Fibroblast of the aortic adventitia (primary cell): ENCODE data around the gene PLEKHG4B. TPM values are rescaled to one million over a fixed set of nuclear protein-coding genes. Genes with fewer than 3 reads are reported as not detected.

Experiments used
- DNase-seq: peaks from one replicate; pipeline ENCODE4 v3.0.0-alpha.2; 2010; ENCODE audit warnings: low read depth
- H3K4me3 ChIP-seq: 2 replicates; pipeline ENCODE4 v1.5.1; 2011; ENCODE audit warnings: low read depth, mild to moderate bottlenecking, control low read depth, low read length, moderate library complexity
- CTCF ChIP-seq: IDR thresholded peaks from 2 replicates; pipeline ENCODE4 v1.5.1; 2011; ENCODE audit warnings: mild to moderate bottlenecking, low read length, control low read depth, inconsistent platforms; ENCODE audit not compliant: insufficient read depth
- total RNA-seq: library from RNA; depleted of rRNA; stranded (reverse); fragments of >200 nt; gene quantifications from 2 replicates; pipeline ENCODE4 v1.2.3, GENCODE V29; 2012; ENCODE audit warnings: low replicate concordance

PLEKHG4B gene
- total RNA-seq, 1 donor = not detected

- DNase-seq = no peak
- no peak overlapping the region for H3K4me3 ChIP-seq
These were observed 13.8 kb upstream of the PLEKHG4B start for GRCh38 chr5:77957-78804.

DNA sequence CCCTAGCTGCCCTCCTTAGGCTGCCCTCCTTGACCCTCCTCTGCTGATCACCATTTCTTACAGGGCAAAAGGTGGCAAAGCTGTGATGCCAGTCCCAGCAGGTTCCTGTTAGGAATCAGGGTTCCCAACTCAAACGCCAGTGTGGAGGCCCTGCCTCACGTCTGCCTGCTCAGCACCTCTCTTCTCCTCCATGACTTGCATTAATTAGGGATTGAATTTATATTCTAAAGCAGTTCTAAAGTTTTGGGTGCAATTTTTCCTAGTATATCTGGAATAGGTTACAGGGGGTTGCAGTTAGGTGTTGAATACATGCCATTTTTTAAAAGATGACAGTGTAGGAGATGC is 13.2 kb upstream of the PLEKHG4B start:
- H3K4me3 ChIP-seq = no peak overlapping the region
- no peak for DNase-seq
- no peak for TF ChIP-seq CTCF

More at GRCh38 chr5:77957-78804, 13.8 kb upstream of the PLEKHG4B start:
- peak; percentile 29 for TF ChIP-seq CTCF

- H3K4me3 ChIP-seq = no peak overlapping the region
- no peak for TF ChIP-seq CTCF
- no peak for DNase-seq
These were observed 12.7 kb upstream of the PLEKHG4B start for GRCh38 chr5:79263-79662.

GRCh38 chr5:79821-80220 is 12.1 kb upstream of the PLEKHG4B start:
- DNase-seq = no peak
- no peak overlapping the region for H3K4me3 ChIP-seq
- no peak for TF ChIP-seq CTCF

DNA sequence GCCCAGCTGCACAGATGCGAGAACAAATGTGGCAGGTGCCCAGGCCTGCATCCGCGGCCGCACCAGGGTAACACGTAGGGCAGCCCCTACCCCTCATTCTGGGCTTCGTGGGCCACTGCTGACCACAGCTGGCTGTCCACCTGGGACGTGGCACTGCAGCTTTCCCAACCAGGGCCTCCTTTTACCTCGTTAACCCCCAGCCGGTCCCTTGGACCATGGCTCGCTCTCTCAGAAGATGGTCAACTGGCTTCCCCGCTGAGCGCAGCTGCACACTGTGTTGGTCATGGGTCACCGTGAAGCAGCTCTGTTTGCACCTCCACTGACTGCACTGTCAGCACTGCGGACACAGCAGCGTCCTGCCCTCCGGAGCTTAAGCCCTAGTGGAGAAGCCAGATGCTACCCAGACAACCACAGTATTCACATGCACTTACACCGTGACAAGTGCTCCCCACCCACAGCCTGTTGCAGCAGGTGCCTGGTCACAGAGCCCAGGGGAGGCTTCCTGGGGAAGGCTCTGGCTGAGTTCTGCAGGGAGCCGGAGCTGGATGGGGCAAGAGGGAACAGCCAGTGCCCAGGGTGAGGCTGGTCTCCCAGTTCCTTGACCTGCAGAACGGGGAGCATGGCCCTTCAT is 10.5 kb upstream of the PLEKHG4B start:
- no peak for TF ChIP-seq CTCF
- H3K4me3 ChIP-seq = no peak overlapping the region
- no peak for DNase-seq

DNA sequence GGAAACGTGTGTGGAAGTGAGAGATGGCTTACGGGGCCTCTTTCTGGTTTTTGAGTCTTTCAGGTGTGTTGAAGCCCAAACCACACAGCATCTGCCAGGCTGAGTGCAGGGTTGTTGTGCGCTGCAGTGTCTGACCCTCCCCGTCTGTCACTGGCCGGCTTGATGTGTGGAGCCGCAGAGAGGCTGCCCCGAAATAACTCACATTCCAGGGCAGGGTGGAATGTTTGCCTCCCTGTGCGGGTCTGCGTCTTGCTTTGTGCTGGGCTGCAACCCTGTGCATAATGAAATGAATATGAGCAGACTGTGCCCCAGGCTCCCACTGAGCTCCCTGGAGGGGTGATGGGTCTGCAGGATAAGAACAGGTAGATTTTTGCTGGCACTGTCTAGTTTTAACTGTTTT is 9.9 kb upstream of the PLEKHG4B start:
- H3K4me3 ChIP-seq = no peak overlapping the region
- peak; percentile 5 for DNase-seq
- no peak for TF ChIP-seq CTCF
